ENCODE data around the gene DUSP23.

DUSP23 gene
- 3.4 to 6.5 reads per million in 2 donors for total RNA-seq

DNA sequence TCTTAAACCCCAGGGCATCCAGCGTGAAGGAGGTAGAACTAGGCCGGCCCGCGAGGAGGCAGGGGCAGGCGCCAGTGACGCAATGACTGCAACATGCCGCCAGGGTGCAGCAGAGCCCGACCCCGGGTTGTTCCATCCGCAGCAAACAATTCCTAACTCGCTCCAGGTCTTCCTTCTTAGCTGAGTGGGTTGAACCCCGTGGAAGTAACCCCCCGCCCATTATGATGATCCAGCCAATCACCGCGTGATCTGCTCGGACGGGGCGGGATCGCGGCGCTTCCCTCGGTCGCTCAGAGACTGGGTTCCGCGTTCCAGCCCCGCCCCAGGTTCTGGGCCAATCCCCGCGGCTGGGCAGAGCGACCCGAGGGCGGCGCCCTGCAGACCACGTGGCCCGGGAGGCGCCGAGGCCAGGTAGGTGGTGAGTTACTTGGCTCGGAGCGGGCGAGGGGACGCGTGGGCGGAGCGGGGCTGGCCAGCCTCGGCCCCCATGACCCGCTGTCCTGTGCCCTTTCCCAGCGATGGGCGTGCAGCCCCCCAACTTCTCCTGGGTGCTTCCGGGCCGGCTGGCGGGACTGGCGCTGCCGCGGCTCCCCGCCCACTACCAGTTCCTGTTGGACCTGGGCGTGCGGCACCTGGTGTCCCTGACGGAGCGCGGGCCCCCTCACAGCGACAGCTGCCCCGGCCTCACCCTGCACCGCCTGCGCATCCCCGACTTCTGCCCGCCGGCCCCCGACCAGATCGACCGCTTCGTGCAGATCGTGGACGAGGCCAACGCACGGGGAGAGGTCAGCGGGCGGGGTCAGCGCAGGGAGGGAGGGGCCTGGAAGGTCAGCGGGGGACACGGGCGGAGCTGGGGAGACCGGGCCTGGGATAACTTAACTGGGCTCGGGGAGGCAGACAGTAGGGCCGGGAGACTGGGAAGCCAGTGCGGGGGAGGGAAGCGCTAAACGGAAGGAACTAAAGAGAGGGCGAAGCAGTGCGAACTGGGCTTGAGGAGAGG, at the start of gene DUSP23:
Gene DUSP23 (plus strand): TSS at position 380 of the 1,000 bp plus-strand sequence. CDS start 139 bp downstream, at position 519.
- peak; percentile 92 to 97 (median 94) for DNase-seq

DNA sequence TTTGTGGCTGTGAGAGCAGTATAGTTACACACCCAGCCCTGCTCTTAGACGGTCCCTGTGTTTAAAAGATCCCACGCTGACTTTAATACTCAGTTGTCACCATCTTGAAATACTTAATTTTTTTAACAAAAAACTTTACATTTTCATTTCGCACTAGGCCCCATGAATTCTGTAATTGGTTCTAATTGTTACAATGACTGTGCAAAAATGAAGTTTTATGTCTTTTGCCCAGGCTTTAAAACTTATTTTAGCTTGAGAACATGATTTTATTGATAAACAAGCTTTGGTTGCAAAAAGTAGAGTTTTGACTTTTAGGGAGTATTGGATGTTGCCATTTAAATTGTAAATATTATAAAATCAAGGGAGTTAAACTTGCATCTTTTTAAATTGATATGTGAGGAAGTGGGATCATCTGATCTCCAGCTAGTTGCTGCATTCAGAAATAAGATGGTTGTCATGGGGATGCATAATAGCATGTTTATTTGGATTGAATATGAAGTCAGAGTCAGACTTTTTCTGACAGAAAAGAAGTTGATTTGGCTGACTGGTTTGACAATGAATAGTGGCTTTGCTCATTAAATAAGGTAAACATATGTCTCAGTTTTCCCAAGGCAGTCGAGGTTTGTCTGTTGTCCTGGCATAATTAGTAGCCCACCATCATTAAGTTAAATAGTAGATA, 43.4 kb upstream of the DUSP23 start:
- no peak for DNase-seq

DNA sequence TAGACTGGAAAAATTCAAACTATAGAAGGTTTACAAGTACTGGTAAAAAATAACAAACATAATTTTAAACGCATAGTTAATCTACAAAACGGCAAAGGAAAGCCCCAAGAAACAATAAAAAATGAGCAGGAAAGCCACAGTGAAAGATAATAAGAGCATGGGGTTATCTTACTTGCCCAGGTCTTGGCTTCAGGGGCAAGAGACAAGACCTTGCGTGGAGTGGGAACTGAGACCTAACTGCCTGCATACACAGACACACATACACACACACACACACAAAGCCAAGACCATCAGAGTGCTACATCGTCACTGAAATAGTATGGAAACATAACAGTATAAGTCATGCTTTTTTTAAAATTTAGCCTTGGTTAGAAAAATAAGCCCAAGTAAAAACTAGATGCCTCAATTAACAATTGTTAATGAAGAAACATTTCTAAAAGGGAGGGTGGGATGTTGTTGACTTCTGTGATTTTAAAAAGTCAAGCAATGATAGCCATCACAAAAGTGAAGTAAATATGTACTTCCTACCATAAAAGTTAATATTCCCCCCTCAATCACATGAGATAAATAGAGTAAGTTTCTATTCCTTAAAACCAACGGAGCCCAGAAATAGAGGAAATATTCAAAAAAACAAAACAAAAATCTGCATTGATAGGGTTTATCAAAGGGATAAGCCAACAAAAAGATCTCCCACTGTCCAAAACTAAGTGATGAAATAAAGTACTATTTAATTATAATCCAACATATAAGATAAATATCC, 36.9 kb upstream of the DUSP23 start:
- no peak for DNase-seq

DNA sequence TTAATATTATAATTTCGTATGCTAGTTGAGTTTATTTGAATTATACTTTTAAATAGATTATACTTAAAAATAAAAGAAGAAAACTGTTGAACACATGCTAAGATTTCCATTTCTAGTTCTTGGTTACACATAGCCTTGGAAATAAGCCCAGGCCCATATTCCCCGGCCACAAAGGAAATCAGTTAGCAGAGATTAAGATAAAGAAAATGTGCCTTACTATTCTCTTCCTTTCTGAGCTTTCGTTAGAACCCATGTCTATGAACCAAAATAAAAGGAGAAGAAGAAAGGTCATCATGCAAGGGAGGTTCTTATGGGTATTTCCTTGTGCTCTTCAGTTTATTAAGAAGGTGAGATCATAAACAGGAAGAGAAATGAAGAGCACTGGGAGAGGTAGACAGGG, 34.1 kb upstream of the DUSP23 start:
- no peak for DNase-seq

DNA sequence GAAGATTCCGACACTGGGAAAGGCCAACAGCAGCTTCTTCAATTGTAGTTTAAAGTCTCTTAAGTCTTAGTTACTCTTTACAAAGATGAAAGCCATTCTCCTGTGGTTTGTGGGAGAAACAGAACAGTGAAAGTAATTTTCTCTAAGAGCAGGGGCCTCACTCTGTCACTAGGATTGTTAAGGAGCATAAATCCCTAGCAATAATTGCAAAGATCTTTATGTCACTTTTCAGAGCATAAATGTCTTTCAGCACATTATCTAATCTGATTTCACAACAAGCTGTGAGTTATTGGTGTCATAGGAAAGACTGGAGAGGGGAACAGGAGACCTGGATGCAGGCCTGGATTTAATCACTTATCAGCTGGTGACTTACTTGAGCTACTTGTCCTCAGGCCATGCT, 32.4 kb upstream of the DUSP23 start:
- no peak for DNase-seq

DNA sequence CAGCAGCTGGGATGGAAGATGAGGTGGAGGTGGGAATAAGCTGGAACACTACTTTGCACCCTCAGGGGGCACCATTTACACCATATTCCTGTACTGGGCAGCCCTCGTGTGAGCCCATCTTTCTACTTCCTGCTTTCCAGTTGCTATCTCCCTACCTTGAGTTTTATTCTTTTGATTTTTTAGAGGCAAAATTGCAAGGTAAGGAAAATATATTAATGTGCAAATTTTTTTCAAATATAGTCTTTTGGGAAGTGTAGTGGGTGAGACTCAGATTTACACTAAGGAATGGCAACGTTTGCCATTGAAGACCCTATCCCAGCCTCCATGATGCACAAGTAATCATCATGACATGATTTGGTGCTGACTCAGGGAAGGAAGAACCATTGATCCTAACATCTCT, 31.1 kb upstream of the DUSP23 start:
- no peak for DNase-seq

DNA sequence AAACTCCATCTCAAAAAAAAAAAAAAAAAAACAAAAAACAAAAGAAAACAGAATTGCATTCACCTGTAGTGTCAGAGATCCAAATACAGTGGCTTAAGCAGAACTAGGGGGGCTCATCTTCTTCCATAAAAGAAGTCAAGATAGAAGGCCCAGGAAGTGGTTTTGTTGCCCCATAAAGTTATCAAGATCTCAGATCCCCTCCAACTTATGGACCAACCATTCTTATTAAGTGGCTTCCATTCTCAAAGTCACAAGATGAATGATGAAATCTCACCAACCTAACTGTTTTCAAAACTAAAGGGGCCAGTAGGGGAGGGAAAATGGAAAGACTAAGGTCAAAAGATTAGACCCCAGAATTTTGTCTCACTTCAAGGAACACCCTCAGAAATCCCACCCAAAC, 30.1 kb upstream of the DUSP23 start:
- no peak for DNase-seq

DNA sequence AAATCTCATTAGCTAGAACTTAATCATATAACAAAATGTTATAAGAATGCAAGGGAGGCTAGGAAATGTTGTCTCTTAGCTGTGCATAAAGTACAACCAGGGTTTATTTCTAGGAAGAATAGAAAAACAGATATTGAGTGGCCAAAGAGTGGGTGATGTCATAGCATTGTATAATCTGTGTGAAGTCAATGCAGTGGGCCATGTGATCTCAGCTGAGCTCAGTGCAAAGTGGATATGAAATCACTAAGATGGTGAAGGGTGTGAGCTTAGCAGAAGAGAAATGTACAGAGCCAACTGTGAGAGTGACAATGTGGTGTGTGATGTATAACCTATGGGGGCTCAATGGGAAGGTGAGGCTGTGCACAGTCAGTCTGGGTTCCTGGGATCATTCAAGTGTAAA, 29.7 kb upstream of the DUSP23 start:
- no peak for DNase-seq

DNA sequence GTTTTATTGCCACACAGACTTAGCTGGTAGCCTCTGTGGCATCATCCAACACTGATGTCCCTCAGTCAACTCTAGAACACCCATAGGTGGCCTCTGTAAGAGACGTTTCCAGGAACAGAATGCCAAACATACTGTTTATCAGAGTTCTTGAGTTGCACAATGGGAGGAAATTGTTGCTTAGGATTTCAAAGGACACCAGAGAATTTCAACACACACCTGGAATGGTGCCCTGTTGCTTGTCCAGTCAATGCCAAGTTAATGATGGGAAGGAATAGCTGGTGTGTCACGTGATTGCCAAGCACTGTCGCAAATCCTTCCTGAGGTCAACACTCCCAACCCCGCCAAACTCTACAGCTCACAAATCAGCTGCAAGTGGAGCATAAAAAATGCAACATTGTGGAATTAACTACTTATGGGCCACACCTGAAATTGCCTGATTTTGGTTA, 28.6 kb upstream of the DUSP23 start:
- DNase-seq: no peak

DNA sequence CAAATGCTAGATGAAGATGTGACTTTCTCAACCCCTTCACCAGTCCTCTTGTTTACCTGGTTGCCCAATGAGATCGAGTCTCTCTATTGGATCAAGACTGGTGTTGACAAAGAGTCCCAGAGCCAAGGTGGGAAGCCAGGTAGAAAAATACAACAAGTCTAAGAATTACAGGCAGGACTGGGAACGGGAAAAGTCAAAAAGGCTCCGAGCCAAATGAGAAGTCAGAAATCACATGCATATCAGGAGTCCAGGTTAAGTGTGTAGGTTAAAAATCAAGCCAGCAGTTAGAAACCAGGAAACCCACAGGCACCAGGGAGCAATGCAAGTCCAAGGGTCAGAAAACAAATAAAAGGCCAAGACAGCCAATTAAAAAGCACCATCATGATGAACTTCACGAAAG, 27.4 kb upstream of the DUSP23 start:
- DNase-seq: no peak

DNA sequence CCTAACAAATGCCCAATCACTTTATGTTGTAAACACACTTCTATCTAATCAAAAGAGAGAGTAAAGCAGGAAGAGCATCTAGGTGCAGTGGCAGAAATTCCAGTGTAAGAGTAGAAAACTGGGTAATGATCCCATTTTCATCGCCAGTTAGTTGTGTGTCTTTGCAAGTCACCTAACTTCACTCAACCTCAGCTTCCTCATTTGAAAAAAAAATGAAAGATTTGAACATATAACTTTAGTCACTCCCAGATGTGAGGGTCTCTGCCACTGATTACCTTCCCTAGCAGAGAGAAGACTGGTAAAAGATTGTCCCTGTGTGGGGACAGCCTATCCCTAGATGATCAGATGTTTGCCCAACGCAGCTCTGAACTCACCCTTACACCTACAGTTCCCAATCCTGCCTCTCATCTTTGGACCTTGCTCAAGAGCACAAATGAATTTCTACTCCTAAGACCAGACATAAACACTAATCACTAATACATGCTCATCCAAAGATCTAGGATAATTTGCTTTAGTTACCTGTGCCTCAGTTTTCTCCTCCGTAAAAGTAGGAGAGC, 25.2 kb upstream of the DUSP23 start:
- DNase-seq: no peak

DNA sequence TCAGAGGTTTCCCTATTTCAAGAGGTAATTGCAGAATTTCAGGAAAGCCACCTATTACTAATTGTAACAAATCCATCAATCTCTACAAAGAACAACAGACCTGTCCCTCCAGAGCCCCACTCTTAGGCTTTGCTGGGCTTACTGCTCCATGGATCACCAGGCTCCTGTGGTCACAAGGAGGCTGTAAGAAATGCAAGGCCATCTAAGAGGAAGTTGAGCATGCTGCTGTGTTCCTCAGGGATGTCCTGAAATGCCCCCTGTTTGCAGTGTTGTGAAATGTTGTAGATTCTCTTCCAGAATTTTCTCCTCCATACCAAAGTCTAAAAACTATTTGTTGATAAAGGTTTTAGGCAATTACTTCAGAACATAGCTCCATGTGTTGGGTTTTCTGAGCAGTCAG, 24.4 kb upstream of the DUSP23 start:
- no peak for DNase-seq

DNA sequence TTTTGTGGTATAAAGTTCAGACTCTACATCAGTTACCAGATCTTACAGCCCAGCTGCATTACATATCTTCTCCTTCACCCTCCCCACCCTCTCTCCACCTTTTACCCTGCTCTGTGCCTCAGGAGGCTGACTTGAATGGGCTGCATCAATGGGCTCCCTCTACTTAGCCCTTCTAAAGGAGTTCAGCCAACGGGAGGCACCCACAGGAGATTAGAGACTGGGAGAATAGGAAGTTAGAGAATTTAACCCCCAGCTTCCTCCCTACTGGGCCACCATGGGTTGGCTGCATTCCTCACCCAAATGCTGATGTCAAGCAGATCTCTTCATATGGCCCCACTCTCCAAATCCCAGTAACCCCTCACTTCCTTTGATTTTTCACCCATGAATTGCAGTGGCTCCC, 17.1 kb upstream of the DUSP23 start:
- DNase-seq: no peak

DNA sequence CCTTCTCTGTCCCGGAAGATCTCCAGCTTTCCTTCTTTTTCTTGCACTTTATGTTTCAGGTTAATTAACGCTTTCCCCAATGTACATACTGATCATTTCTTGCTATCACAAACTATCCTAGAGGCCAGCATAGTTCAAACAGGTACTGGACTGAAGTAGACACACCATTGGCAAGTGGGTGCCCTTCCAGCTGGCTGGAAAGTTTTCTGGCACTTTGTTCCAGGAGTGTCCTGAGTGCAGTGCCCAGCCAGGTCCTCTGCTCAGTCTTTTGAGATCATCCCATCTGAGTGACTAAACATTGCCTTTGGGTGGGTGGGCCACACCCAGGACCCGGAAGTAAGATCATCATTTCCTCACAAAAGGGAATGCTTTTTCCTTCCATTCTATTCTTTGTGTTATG, 15.0 kb upstream of the DUSP23 start:
- DNase-seq: no peak

DNA sequence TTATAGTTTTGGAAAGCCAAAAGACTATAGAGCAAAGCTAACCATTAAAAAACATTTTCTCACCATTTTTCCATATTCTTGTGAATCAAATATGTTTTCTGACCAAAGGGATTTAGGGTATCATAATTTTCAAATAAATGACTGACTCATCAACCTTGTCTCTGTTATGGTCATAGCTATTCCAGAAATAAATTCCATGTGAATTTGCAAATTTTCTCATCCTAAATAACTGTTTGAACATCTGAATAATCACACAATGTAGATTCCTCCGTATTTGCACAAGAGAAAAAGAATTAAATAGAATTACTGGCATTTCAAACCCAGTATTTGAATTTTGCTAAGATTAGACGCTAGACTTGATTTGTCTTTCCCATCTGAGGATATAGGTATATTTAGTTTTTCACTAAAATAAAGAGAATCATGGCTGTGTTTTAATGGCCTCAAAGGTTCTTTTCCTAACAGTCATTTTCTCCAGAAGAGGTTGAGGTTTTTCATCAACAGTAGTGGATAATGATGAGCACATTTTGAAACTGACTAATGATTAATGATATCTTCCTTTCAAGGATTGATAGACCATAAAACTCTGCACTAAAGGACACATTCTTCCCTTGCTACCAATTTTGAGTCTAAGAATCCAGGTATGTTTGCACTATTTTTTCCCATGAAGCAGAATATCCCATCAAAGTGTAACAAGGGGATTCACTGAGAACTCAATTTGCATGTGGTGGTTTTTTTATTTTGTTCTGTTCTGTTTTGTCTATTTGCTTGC, 9.5 kb upstream of the DUSP23 start:
- no peak for DNase-seq

DNA sequence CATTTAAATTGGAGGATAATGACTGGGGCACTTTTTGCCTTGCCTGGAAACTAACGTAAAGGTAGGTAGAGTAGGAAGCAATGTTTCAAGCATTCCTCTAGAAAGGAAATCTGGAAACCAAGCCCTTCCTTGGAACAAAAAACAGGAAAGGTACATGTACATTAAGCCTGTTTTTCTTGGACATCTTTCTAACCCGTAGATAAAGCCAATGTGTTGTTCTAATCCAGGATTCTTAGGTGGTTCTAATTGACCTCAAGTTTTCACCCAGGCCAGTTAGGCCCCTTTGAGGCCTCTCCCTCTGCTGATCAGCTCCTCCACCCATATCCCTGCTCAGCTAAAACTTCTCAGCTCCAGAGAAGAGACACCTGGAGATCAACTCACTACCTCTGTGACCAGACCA, 6.3 kb upstream of the DUSP23 start:
- no peak for DNase-seq

DNA sequence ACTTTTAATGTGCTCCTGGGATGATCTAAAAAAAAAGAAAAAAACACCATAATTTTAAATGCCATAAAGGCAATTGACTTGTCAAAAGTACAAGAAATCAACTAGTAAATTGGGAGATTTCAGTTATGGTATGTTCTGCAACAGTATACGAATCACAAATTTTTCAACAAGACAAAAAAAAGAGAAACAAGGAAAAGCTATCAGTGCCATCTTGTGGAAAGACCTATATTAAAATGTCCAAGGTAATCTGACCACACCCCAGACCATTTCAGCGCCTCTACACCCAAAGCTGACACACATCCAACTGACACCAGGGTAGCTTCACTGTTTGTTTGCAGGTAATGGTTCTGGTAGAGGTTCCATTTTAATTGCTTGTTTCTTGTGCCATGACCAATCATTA, 5.0 kb upstream of the DUSP23 start:
- DNase-seq: no peak

DNA sequence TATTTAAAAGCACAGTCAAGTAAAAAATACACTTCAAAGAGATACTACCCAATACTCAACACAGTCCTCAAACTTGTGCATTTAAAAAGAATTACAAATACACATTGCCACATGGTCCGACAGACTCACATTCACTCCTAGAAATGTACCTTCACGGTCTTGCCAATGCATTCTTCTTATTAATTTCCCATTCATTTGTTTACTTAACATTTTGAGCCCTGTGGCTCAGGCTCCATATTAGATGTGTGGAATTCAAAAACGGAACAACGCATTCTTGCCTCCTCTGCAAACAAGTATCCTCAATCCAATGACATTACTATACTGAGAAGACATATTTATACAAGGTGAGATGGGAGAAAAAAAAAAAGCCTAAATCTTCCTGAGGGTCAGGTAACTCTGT, 2.5 kb upstream of the DUSP23 start:
- DNase-seq: no peak

DNA sequence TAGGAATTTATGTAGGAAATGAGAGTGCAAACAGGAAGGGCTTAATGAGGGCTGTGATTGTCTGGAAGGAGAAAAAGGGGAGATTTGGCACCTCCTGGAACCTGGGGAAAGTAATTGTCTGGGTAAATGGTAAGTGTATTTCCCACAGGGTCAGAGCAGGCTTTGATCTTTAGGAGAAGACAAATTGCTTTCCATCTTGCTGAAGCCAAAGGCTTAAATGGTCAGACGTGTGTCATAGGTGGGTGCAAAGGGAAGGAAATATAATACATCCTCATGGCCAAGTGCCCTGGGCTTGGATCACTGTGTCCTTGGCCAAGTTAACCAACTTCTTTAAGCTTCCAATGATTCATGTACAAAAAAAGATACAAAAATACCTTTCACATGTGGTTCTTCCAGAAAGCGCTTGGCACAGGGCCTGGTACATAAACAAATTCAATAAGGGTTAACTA, 1.3 kb upstream of the DUSP23 start:
- DNase-seq: no peak

DNA sequence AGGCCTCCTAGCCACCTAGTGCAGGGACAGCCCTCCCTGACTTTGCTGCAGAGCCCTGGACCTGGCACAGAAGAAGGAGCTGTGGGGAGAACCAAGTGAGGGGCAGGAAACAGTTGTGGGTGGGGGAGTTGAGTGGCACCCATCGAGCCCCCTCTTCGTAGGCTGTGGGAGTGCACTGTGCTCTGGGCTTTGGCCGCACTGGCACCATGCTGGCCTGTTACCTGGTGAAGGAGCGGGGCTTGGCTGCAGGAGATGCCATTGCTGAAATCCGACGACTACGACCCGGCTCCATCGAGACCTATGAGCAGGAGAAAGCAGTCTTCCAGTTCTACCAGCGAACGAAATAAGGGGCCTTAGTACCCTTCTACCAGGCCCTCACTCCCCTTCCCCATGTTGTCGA, 1.2 kb downstream of the DUSP23 start:
- DNase-seq: no peak

DNA sequence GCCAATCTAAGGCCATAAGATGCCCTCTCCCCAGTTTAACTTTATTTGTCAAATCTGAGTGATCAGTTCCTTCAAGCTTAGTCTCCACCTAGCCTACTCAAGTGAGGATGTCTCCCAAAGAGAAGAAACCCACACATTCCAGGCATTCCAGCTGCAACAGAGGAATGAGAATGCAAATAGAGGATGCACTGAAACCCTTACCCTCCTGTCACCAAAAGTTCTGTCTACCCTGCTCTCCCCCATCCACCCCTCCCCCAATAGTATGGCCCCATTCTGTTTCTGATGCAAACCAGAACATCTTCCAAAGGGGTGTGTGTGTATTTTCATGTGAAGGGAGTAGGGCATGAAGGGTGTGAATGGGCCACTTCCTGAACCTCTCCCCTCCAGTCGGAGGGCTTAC, 3.0 kb downstream of the DUSP23 start:
- DNase-seq: no peak

DNA sequence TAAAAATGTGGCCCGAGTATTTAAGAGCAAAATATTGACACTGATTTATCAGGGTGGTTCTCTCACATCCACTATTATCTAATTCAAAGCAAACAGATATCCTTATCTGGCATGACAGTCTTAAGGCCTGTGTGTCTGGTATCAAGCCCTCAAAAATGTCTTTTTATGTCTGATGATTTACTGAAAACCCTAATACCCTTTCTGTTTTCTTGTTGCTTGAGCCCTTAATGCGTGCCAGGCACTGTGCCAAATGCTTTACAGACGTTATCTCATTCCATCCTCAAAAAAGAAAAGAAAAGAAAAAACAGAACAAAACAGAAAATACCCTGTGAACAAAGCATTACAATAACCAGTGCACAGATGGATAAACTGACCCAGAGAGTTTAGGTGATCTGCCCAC, 5.7 kb downstream of the DUSP23 start:
- no peak for DNase-seq
